Inflammatory macrophage treated with lipopolysaccharide for 4 hours (primary cell): ENCODE data around the gene CCT5.

Source experiments
- DNase-seq: peaks from one replicate; pipeline ENCODE4 v3.0.0-alpha.2; 2020

The CCT5 gene

GRCh38 chr5:10304932-10305331 lies 54.9 kb downstream of the CCT5 start:
- DNase-seq, result no peak

GRCh38 chr5:10306114-10306513 lies 56.0 kb downstream of the CCT5 start:
- no peak for DNase-seq

- no peak for DNase-seq
Observed at GRCh38 chr5:10306806-10307205, 56.7 kb downstream of the CCT5 start.

- peak; percentile 23 for DNase-seq
Observed at GRCh38 chr5:10307206-10308148, 57.4 kb downstream of the CCT5 start, which contains the start of gene CMBL. Gene CMBL, minus strand, starts transcription at chr5:10307902. Its CDS starts 17,140 bp downstream, at chr5:10290762.

GRCh38 chr5:10308844-10309243 lies 58.8 kb downstream of the CCT5 start:
- no peak for DNase-seq

- DNase-seq, result no peak
Observed at GRCh38 chr5:10310066-10310779, 60.1 kb downstream of the CCT5 start.

- DNase-seq, result peak; percentile 22
Observed at GRCh38 chr5:10310835-10311570, 60.9 kb downstream of the CCT5 start.

- DNase-seq, result peak; percentile 25
Observed at GRCh38 chr5:10311595-10312425, 61.7 kb downstream of the CCT5 start.

- DNase-seq, result no peak
Observed at GRCh38 chr5:10315201-10315600, 65.1 kb downstream of the CCT5 start.
